DMS153 treated with DMSO at 0.1 percent for 48 hours (cell line): Measurements from ENCODE around the gene ADAM17.

Experiments
- DNase-seq: peaks from one replicate; lab custom pipeline; 2025; ENCODE audit not compliant: unreplicated experiment; lab: John Stamatoyannopoulos, UW

ADAM17 gene

DNA sequence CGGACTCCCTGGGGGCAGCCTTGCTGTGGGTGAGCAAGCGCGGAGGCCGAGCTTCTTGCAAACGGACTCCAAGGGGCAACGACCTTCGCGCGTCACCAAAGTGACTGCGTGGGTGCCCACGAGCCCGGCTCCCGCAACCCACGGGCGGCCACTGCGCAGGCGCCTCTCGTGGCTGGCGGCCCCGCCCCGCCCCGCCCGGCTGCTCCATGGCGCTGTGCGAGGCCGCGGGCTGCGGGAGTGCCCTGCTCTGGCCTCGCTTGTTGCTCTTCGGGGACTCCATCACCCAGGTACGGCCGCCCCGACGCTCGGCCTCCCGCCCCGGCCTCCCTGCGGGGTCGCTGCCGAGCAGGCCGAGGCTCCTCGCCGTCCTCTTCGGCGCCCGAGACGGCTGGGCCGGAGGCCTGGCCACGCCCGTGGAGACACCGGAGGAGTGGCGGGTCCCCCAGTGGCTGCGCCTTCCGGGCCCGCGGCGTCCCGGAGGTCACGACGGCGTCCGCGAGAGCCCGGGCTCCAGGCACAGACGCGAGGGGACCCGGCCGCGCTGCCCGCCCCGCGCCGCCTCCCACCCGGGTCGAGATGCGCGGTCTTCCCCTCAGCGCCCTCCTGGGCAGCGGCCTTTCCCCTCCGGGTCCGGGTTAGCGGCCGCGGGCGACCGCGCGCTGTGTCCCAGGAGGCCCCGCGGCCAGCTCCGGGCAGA is 81.1 kb downstream of the ADAM17 start, which contains the start of gene IAH1:
IAH1 (plus strand) TSS at position 191 of the 697 bp plus-strand sequence; CDS start at position 207, 16 bp downstream.
- peak; percentile 19 for DNase-seq

DNA sequence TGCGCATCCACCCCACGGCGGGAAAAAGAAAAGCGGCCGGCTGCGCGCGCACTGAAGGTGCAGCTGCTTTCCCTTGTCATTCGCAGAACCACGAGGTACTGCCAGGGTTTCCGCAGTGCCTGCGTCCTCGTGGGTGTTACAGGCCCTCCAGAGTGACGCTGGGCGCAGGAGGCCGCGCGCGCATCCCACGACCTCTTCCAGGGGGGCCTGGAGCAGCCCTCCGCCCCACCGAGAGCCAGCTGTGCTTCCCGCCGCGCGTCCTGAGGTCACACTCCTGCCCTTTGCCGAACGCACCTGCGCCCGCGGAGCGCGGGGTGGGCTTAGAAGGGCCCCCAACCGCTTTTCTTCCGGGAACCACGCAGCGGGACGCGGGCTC is 81.7 kb downstream of the ADAM17 start:
- no peak for DNase-seq

DNA sequence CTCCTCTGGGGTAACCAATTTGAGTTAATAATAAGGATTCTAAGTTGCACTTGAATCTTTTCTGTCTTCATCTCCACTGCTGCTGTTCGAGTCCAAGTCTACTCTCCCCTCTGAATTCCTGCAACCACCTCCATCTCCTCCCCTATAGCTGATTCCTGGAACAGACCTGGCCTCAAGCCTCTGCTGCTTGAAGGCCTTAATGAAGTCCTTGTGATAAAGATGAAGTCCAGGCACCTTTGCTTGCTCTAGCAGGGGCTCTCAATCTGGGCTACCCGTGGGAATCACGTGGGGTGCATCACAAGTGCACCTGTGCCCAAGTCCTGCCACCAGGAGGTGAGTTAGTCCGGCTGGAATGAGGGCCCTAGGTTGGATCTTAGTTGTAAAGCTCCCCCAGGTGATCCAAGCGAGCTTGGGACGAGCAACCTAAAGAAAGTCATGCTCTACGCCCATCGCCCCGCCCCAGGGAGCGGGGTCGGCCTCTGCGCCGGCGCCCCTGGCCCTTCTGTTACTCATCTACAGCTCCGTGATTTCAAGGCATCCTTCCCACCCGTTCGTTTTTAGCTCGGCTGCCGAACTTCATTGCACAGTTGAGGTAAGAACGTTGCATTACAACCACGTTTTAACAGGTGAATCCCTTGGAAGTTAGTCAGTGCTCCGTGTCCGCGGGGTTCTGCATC is 82.2 kb downstream of the ADAM17 start:
- DNase-seq, result peak; percentile 39

GRCh38 chr2:9472511-9472910 is 83.1 kb downstream of the ADAM17 start:
- no peak for DNase-seq

DNA sequence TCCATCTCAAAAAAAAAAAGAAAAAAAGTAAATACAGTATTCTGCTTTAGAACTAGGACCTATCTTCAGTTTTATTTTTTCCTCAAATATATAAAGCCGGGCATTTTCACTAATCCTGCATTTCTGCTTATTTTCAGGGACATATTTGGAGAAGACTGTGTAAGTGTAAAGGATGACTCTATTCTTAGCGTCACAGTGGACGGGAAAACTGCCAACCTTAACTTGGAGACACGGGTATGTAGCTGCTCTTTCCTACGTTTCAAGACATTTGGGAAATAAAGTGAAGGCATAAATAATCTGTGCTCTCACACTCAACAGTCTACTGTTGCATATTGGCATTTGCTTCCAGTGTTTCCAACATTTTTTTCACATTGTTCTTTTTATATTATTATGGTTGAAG is 84.4 kb downstream of the ADAM17 start:
- no peak for DNase-seq

GRCh38 chr2:9467687-9468086 is 87.9 kb downstream of the ADAM17 start:
- DNase-seq, result no peak

DNA sequence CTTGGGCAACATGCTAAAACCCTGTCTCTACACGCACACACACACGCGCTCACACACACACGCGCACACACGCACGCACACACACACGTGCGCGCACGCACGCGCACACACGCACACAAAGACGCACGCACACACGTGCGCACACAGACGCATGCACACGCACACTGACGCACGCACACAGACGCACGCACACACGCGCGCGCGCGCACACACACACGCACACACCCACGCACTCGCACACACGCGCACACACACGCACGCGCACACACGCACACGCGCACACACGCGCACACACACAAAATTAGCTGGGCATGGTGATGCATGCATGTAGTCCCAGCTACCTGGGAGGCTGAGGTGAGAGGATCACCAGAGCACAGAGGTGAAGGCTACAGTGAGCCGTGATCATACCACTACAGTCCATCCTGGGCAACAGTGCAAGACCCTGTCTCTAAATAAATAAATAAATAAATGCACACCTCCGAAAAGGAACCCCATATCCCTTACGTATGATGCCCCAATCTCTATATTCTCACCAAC is 89.4 kb downstream of the ADAM17 start:
- no peak for DNase-seq

GRCh38 chr2:9465170-9465569 is 90.5 kb downstream of the ADAM17 start:
- DNase-seq, result no peak

DNA sequence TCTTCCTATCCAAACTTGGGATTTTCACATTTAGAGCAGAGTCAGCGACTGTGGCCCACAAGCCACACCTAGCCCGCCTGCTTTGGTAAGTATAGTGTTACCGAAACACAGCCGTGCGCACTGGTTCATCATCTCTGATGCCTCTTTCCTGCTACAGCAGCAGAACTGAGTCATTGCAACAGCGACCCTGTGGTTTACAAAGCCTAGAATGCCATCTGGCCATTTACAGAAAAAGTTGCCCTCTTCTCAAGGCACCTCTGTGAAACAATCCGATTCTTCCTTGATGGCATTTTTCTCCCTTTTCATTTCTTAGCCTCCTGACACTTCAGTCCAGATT is 92.0 kb downstream of the ADAM17 start:
- DNase-seq, result no peak

DNA sequence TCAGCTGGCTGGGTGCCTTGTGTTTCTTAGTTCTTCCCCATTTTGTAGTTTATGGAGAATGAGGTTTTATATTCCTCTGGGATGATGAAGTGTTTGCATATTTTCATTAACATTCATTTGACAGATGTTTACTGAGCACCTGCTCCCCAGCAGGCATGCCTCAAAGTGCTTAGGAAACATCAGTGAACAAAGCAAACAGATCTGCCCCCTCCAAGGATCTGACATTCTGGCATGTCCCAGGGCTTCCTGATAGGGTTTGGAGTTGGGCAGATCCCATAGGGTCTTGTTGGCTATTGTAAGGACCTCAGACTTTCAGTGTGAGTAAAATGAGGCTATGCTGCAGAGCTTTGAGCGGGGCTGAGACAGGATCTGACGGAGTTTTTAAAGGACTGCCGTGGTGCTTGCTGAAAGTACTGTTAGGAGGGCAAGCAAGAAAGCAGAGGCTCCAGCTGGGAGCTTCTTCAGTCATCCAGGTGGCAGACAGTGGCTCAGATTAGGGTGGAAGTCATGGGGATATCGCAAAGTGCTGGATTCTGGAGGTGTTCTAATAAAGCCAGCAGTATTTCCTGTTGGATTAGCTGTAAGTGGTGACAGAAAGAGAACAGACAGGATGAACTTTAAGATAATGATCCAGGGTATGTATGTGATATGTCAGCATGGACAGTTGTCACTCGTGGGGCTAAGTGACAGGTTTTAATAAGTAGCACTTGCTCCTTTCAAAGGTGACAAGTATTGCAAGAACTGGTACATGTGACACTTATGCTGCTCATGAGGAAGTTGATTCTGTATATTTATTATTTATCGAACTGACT is 92.5 kb downstream of the ADAM17 start:
- DNase-seq, result peak; percentile 15

- no peak for DNase-seq
Observed at GRCh38 chr2:9462313-9462712, 93.3 kb downstream of the ADAM17 start.

- DNase-seq, result no peak
Observed at GRCh38 chr2:9461079-9461478, 94.6 kb downstream of the ADAM17 start.

GRCh38 chr2:9460441-9461017 is 95.1 kb downstream of the ADAM17 start:
- no peak for DNase-seq

- DNase-seq, result no peak
Observed at GRCh38 chr2:9451231-9451630, 104.4 kb downstream of the ADAM17 start.

GRCh38 chr2:9445089-9445488 is 110.5 kb downstream of the ADAM17 start:
- DNase-seq, result no peak

DNA sequence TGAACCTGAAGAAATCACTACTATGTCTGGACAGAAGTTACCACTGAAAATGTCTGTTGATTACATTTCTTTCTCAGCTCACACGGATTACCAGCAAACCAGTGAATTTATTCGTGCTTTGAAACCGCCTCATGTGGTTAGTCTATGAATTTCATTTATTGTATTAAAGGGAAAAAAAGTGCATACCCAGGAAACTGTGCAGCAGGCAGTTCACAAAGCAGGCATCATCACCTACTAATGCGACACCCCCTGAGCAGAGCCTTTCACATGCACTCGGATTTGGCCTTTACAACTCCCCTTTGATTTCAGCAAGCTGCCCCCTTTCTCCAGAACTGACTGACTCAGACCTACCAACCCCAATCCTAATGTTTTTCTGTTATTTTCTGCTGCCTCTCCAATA is 112.1 kb downstream of the ADAM17 start:
- DNase-seq, result no peak

DNA sequence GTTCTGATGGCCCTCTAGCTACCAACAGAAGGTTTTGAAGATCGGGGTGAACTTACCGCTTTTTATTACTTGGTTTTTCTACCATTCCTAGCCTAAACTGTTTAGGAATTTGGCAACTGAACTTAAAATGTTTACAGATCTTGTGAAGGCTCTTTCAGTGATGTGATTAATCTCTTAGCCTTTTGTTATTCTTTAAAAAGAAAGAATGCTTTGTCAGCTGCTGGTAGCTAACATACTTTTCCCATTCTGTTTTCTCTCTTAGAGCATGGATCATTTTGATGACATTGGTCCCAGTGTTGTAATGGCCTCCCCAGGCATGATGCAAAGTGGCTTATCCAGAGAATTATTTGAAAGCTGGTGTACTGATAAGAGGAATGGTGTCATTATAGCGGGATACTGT is 114.1 kb downstream of the ADAM17 start:
- DNase-seq, result no peak

- no peak for DNase-seq
Observed at GRCh38 chr2:9440058-9440727, 115.4 kb downstream of the ADAM17 start.

GRCh38 chr2:9439536-9439935 is 116.1 kb downstream of the ADAM17 start:
- DNase-seq, result no peak
